GM23248 (cell line): ENCODE results near the gene AGTR2.

Source experiments
- EZH2 ChIP-seq: fragments of 200-600 bp; sonication (generic); IDR thresholded peaks from 2 replicates; pipeline ENCODE4 v1.6.1; 2018; ENCODE audit warnings: antibody characterized with exemption, mild to moderate bottlenecking; ENCODE audit not compliant: insufficient read depth, poor library complexity, severe bottlenecking
- EZH2phosphoT487 ChIP-seq: fragments of 200-600 bp; sonication (generic); IDR thresholded peaks from 2 replicates; pipeline ENCODE4 v1.6.1; 2018; ENCODE audit warnings: antibody characterized with exemption, moderate library complexity, mild to moderate bottlenecking, low read depth; ENCODE audit not compliant: insufficient read depth

- no peak for TF ChIP-seq EZH2
- no peak for TF ChIP-seq EZH2phosphoT487
Observed at GRCh38 chrX:116135277-116135676, 35.3 kb upstream of the AGTR2 start.
